Thyroid gland (tissue), 4 donors: ENCODE data around the gene SCAMP1. TPM values are rescaled to one million over a fixed set of nuclear protein-coding genes. Genes with fewer than 3 reads are reported as not detected.
"Not testable (repeated sequence)": the region's sequence is repeated elsewhere in the genome, so short reads cannot be mapped to it uniquely, and the experiment has no call there.

Experiments
- DNase-seq, 2 donors: peaks; one replicate each; pipeline ENCODE4 v3.0.0-alpha.2; 2019
- H3K27ac ChIP-seq, 3 donors: fragments of 200-600 bp; sonication (generic); 1 replicate in 2 of 3; 2 replicates in 1 of 3; pipeline ENCODE4 v1.5.1; 2016 to 2019; ENCODE audit warnings: mild to moderate bottlenecking in 1 of 3, moderate library complexity in 1 of 3
- H3K27me3 ChIP-seq: fragments of 200-600 bp; sonication (generic); one replicate; pipeline ENCODE4 v1.5.1; 2019
- H3K36me3 ChIP-seq, 2 donors: fragments of 200-600 bp; sonication (generic); one replicate each; pipeline ENCODE4 v1.5.1; 2016 to 2019
- H3K4me1 ChIP-seq, 2 donors: fragments of 200-600 bp; sonication (generic); one replicate each; pipeline ENCODE4 v1.5.1; 2017 to 2019
- H3K4me3 ChIP-seq, 3 donors: fragments of 200-600 bp; sonication (generic); replicated peaks in 1 of 3; 1 replicate in 2 of 3; 2 replicates in 1 of 3; pipeline ENCODE4 v1.5.1; 2016; ENCODE audit warnings: mild to moderate bottlenecking in 1 of 3
- H3K9me3 ChIP-seq: fragments of 200-600 bp; sonication (generic); one replicate; pipeline ENCODE4 v1.5.1; 2017
- CTCF ChIP-seq, 6 experiments: fragments of 200-600 bp in 3 of 6; fragments of 450-650 bp in 3 of 6; sonication (generic) in 3 of 6; IDR thresholded peaks; one replicate each; pipeline ENCODE4 v1.5.1; 2016 to 2019; ENCODE audit warnings: antibody characterized with exemption in 6 of 6, mild to moderate bottlenecking in 2 of 6, inconsistent platforms in 1 of 6, moderate library complexity in 1 of 6
- POLR2A ChIP-seq, 2 donors: fragments of 450-650 bp; IDR thresholded peaks; one replicate each; pipeline ENCODE4 v1.6.1; 2017; ENCODE audit warnings: antibody characterized with exemption in 2 of 2, mild to moderate bottlenecking in 2 of 2, moderate library complexity in 1 of 2
- WGBS, 2 donors: methylation state at CpG; one replicate each; pipeline ENCODE4 v1.1.5; 2017; 5-methylcytosine and 5-hydroxymethylcytosine counted together
- intact Hi-C: fragments of 100-400 bp; cut with DNase I; formaldehyde crosslinking; loops from one replicate; pipeline ENCODE4 v1.15.1; 2023
- total RNA-seq, 4 donors: library from RNA; depleted of rRNA; stranded (reverse); fragments of >200 nt; gene quantifications; one replicate each; pipeline ENCODE4 v1.2.3, GENCODE V29; 2016

SCAMP1 gene
- total RNA-seq, 4 donors from 2014 or later: 45.0 to 56.1 (median 49.9) TPM

DNA sequence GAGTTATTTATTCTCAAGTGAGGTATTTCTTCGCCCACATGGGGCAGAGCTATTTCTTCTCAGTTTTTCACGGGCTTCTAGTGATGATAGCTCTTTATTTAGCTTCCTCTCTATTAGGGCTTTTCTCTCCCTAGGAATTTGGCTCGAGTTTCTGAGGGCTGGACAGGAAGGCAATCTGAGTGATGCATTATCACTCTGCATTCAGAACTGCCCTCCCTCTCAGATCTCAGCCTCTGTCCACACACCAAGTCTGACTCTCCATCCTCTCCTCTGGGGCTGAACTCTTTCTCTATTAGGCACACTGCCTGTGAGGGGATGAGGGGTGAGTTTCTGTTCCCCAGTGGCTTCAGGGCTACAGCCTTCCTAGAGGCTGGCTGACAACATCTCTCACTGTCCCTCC is 14.9 kb upstream of the SCAMP1 start:
- H3K27ac ChIP-seq: no peak overlapping the region
- no peak overlapping the region for H3K4me3 ChIP-seq
- TF ChIP-seq CTCF (IDR thresholded peaks at IDR 0.05) (no peak), POLR2A (IDR thresholded peaks at IDR 0.05) (no peak)
- no peak for DNase-seq
- H3K36me3 ChIP-seq: no peaks in the 10 kb centered on the region
- no peaks in the 10 kb centered on the region for H3K9me3 ChIP-seq
- 28 to 40% methylated on average over 3 of the region's 3 CpGs for WGBS, 2 donors
- H3K4me1 ChIP-seq: no peaks in the 10 kb centered on the region
- H3K27me3 ChIP-seq: no peaks in the 10 kb centered on the region
- intact Hi-C loops: no loop called here

- Histone ChIP-seq H3K9me3 (no peaks in the 10 kb centered on the region), H3K27ac (no peak overlapping the region), H3K4me1 (no peaks in the 10 kb centered on the region), H3K27me3 (no peaks in the 10 kb centered on the region), H3K36me3 (no peaks in the 10 kb centered on the region), H3K4me3 (no peak overlapping the region)
- no peak for DNase-seq
- 58 to 69% methylated on average over 4 of the region's 4 CpGs for WGBS, 2 donors
- TF ChIP-seq POLR2A (IDR thresholded peaks at IDR 0.05) (no peak), CTCF (IDR thresholded peaks at IDR 0.05) (no peak)
- intact Hi-C loops: no loop called here
These were observed 6.9 kb upstream of the SCAMP1 start for GRCh38 chr5:78353520-78353919.

- Histone ChIP-seq H3K4me3 (no peak overlapping the region), H3K36me3 (no peaks in the 10 kb centered on the region), H3K9me3 (no peaks in the 10 kb centered on the region), H3K27me3 (no peaks in the 10 kb centered on the region), H3K27ac (no peak overlapping the region), H3K4me1 (peaks cover 4 to 5% of the 10 kb centered on the region in 2 donors)
- no peak for DNase-seq
- 69 to 73% methylated on average over 4 of the region's 4 CpGs for WGBS, 2 donors
- TF ChIP-seq POLR2A (IDR thresholded peaks at IDR 0.05) (no peak), CTCF (IDR thresholded peaks at IDR 0.05) (no peak)
- intact Hi-C loops: loop anchor here (2.0 kb wide), 1 partner anchor 59 kb away; the partner anchor contains the start of gene AP3B1
These were observed 6.2 kb upstream of the SCAMP1 start for GRCh38 chr5:78354066-78354670.

DNA sequence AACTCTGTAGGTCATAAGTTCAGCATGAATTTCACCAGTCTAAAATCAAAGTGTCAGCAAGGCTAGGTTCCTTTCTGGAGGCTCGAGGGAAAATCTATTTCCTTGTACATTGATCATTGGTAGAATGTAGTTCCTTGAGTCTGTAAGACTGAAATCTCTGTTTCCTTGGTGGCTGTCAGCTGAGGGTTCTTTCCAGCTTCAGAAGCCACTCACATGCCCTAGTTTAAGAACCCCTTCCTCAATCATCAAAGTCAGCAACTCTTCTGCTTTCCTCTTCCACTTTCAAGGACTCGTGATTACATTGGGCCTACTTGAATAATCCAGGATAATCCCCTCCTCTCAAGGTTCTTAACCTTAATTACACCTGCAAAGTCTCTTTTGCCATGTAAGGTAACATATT is 4.9 kb upstream of the SCAMP1 start:
- intact Hi-C loops: loop anchor here (2.0 kb wide), 1 partner anchor 61 kb away; the partner anchor contains the start of gene AP3B1
- 90% methylated on average over 2 of the region's 2 CpGs for WGBS, 2 donors

GRCh38 chr5:78359455-78359830 is 974 bp upstream of the SCAMP1 start:
- H3K27me3 ChIP-seq, DNase-seq, H3K36me3 ChIP-seq, intact Hi-C loops, H3K9me3 ChIP-seq: not testable (repeated sequence)
- peaks cover 9 to 22% of the 10 kb centered on the region in 2 donors for H3K4me1 ChIP-seq
- H3K27ac ChIP-seq: peak overlapping the region in 2 of 3 donors; percentile 91 to 93
- WGBS, 2 donors: 83 to 84% methylated on average over 19 of the region's 19 CpGs
- peak overlapping the region; percentile 86 to 96 (median 94) for H3K4me3 ChIP-seq

More for the DNA sequence above, 4.9 kb upstream of the SCAMP1 start:
- Histone ChIP-seq H3K27me3 (no peaks in the 10 kb centered on the region), H3K27ac (no peak overlapping the region), H3K9me3 (no peaks in the 10 kb centered on the region), H3K4me1 (peaks cover 9 to 10% of the 10 kb centered on the region in 2 donors), H3K4me3 (no peak overlapping the region), H3K36me3 (no peaks in the 10 kb centered on the region)
- TF ChIP-seq CTCF (IDR thresholded peaks at IDR 0.05): no peak
- TF ChIP-seq POLR2A (IDR thresholded peaks at IDR 0.05): no peak
- no peak for DNase-seq
